ENCODE measurements around the gene PELI2. TPM values are rescaled to one million over a fixed set of nuclear protein-coding genes. Genes with fewer than 3 reads are reported as not detected.

Gene PELI2
- total RNA-seq, 1 donor from 2014 or later, result 44.0 TPM

DNA sequence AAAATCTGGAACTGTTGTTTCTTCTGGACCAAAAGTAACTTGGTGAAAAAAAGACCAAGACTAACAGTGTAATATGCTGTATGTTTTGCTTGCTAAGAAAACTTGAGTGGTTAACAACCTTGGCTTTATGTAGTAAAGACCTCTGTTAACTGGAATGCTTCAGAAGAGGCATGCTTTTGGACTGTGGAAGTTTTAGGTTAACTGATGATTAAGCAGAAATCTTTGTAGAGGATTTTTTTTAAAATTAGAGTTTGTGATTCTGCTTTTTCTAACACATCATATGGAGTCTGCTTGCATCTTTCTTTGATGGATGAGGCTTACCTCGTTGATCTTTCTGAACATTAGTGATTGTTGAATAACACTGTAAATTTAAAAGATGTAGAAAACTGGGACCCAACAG is 17.5 kb downstream of the PELI2 start:
- ATAC-seq (no peak), DNase-seq (ENCODE audit: low spot score) (no peak)
- intact Hi-C loops (cut with DNase I), result loop anchor here (10.0 kb wide), 1 partner anchor 49 kb away; no protein-coding TSS in a partner anchor

DNA sequence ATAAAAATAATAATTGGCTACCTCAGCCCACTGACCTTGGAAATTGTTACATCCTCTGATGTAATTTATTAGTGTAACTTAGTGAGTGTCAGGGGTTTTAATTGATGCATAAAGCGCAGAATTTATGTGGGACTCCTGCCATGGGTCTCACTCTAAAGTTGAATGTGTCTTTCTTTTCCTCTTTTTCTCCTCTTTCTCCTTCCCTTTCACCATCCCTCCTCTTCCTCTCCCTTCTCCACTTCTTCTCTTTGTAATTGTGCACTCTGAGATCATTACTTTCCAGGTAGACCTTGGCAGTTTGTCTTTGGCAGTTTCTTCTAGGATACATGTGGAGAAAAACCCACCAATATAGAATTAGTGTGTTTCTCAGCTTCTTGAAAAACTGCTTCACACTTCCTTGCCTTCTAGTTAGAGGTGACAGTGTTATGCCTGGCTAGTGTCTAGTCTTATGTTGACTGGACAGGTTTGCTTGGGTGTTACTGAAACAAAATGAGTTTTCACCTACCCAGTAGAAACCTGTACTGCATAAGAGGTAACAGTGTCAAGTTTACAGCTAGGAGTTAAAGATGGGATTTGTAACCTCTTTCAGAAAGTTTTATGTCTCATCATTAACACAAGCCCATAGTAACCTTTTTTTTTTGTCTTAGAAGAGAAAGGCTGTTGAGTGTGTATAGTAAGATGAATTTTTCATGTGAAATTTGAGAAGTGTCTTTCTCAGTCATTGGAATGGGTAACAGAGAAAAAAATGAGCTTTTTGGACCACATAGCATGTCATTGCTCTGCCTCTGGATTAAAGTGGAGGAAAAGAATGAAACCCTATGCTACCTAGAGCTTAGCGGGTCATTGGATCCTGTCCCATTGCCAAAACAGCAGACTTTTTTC is 18.6 kb downstream of the PELI2 start:
- DNase-seq (ENCODE audit: low spot score) (no peak), ATAC-seq (no peak)
- intact Hi-C loops (cut with DNase I), result loop anchor here (10.0 kb wide), 1 partner anchor 48 kb away; no protein-coding TSS in a partner anchor

DNA sequence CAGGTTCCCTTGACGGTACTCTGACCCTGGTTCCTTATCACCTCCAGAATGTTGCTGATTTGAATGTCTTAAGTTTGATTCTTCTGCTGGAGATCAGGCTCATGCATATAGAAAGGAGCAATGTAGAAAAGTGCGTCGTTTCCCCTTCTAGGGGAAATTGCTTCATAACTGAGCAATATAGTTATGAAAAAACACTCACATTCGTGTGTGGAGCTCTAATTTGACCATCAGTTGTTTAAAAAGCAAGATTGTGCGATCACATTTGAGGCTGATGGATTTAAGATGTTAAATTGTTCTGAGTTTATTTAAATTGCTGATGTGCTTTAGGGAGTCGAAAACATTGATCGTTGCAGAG is 19.2 kb downstream of the PELI2 start:
- DNase-seq (ENCODE audit: low spot score) (no peak), ATAC-seq (no peak)
- intact Hi-C loops (cut with DNase I), result loop anchor here (10.0 kb wide), 1 partner anchor 47 kb away; no protein-coding TSS in a partner anchor

DNA sequence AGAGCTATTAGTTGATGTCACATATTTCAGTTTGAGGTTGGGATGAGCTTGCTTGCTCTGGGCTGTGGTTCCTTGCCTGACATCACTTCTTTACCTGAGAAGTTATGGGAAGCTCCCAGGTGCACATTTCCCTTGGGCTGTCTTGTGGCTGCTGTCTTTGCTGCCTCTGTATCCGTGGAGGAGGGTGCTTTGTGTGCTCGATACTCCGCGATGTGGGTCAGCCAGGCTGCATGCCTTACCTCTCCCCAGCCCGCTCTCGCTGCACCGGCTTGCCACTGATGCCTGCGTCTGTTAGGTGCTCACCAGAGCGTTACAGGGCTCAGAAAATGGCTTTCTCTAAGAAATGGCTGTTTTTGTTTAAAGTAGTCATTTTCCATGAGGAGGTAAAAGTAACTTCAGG is 19.6 kb downstream of the PELI2 start:
- DNase-seq (ENCODE audit: low spot score) (no peak), ATAC-seq (no peak)
- intact Hi-C loops (cut with DNase I), result loop anchor here (10.0 kb wide), 1 partner anchor 47 kb away; no protein-coding TSS in a partner anchor

DNA sequence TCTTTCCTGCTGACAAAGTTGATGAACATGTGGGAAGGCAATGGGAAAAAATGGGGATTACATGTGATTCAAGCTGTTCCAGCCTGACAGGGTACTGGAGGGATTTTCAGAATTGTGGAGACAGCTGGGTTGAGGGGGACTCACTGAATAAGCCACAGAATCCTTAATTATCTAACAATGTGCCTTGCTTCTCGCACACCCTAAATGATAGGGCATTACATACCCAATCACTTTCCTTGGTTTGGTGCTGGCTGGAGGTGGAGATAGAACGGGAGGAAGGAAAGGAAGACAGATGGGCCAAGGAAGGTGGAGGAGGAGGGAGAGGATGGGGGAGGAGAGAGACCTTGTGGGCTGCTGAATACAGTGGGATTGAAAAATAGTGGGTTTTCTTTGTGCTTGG is 20.7 kb downstream of the PELI2 start:
- intact Hi-C loops (cut with DNase I), result loop anchor here (10.0 kb wide), 1 partner anchor 46 kb away; no protein-coding TSS in a partner anchor
- ATAC-seq, result no peak
- no peak for DNase-seq (ENCODE audit: low spot score)

DNA sequence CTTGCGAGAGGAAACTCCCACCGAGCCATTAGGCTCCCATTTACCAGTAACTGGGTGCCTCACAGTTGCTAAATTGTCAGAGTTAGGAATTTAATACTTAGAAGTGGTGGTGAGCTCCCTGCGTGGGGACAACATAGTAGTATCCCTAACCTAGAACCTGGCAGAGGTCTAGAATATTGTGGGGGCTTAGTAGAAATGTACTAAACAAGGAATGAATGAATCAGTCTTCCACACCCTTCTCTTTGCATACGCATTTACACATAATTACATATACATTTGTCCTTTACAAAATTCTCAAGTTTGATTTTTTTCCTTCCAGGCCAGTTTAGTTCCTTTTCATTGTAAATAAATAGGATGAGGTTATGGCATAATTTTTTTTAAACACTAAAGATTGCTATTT is 24.1 kb downstream of the PELI2 start:
- no peak for ATAC-seq
- intact Hi-C loops (cut with DNase I), result loop anchor here (10.0 kb wide), 1 partner anchor 1132 kb away; no protein-coding TSS in a partner anchor
- no peak for DNase-seq (ENCODE audit: low spot score)

DNA sequence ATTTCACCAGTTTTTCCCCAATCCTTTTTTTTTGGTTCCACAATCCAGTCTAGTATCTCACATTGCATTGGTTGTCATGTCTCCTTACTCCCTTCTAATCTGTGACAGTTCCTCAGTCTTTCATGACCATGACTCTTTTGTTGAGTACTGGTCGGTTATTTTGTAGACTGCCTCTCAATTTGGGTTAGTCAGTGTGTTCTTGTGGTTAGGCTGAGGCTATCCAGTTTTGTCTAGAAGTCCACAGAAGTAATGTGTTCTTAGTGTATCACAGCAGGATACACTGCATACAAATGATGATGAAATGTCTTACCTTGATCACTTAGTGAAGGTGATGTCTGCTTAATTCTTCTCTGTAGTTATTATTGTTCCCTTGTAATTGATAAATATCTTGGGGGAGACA is 24.8 kb downstream of the PELI2 start:
- ATAC-seq (no peak), DNase-seq (ENCODE audit: low spot score) (no peak)
- intact Hi-C loops (cut with DNase I), result loop anchor here (10.0 kb wide), 1 partner anchor 1132 kb away; no protein-coding TSS in a partner anchor

DNA sequence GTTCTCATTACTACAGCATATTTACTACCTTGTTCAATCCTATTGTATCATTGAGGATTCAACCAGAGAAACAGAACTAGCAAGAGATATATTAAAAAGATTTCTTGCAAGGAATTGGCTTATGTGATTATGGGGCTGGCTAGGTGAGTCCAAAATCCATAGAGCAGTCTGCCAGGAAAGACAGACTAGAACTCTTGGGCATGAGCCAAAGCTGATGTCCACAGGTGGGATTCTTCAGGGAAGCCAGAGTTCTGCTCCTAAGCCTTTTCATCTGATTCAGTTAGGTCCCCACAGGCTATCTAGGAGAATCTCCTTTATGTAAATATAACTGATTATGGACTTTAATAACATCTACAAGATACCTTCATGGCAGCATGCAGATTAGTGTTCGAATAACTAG is 26.0 kb downstream of the PELI2 start:
- DNase-seq (ENCODE audit: low spot score) (no peak), ATAC-seq (no peak)
- intact Hi-C loops (cut with DNase I), result loop anchor here (10.0 kb wide), 1 partner anchor 1131 kb away; no protein-coding TSS in a partner anchor

DNA sequence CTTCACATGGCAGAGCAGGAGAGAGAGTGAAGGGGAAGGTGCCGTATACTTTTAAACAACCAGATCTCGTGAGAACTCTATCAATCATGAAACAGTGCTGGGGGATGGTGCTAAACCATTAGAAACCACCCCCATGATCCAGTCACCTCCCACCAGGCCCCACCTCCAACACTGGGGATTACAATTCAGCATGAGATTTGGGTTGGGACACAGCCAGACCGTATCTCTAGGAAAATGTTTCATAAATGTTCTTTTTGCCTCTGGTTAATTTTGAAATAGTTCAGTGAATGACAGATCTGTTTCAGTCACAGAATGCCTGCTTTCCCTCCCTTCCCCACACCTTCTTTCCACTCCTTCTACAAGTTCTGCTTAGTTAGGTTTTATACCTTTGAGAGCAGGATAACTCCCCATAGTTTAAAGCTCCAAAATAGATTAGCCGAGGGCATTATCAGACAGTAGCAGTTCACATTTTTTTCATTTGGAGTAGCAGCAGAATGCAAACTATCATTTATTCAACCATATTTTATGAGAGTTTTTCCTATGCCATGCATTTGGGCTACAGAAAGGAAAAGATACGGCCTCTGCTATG is 27.1 kb downstream of the PELI2 start:
- intact Hi-C loops (cut with DNase I), result loop anchor here (10.0 kb wide), 1 partner anchor 1130 kb away; no protein-coding TSS in a partner anchor
- ATAC-seq, result peak; percentile 46
- DNase-seq (ENCODE audit: low spot score), result no peak

DNA sequence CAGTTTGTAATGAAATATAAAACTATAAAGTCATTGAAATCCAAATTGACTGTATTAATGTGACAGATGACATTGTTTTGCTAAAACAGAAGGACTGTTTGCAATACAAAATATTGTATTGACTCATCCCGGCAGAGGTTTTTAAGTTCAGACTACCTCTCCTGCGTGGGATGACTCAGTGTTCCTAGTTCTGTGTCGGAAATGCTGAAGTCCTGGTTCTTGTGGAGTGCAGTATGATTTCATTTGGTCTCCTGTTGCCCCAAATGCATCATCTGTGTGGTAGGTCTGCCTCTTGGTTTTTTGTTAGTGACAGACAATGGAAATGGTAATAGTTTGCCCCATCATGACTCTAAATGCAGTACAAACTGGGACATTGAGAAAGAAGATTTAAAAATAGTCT is 27.8 kb downstream of the PELI2 start:
- ATAC-seq, result no peak
- intact Hi-C loops (cut with DNase I), result loop anchor here (10.0 kb wide), 1 partner anchor 1129 kb away; no protein-coding TSS in a partner anchor
- no peak for DNase-seq (ENCODE audit: low spot score)

DNA sequence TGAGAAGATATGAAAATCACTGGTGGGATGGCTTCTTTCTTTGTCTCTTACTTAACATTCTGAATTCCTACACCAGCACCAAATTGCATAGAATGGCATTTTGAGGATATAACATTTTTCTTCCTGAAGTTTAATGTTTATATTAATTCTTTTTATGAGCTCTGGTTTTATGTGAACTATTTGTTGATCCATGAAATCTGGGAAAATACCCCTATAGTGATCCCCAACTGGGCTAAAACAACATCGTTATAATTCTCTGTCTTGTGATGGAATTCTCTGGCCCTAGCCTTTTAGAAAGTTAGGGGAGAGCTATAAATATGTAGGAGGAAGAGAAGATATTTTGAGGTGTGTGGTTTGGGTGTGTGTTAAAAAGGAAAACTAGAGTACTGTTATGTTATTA is 29.2 kb downstream of the PELI2 start:
- no peak for DNase-seq (ENCODE audit: low spot score)
- no peak for ATAC-seq
- intact Hi-C loops (cut with DNase I), result loop anchor here (10.0 kb wide), 1 partner anchor 1127 kb away; no protein-coding TSS in a partner anchor

DNA sequence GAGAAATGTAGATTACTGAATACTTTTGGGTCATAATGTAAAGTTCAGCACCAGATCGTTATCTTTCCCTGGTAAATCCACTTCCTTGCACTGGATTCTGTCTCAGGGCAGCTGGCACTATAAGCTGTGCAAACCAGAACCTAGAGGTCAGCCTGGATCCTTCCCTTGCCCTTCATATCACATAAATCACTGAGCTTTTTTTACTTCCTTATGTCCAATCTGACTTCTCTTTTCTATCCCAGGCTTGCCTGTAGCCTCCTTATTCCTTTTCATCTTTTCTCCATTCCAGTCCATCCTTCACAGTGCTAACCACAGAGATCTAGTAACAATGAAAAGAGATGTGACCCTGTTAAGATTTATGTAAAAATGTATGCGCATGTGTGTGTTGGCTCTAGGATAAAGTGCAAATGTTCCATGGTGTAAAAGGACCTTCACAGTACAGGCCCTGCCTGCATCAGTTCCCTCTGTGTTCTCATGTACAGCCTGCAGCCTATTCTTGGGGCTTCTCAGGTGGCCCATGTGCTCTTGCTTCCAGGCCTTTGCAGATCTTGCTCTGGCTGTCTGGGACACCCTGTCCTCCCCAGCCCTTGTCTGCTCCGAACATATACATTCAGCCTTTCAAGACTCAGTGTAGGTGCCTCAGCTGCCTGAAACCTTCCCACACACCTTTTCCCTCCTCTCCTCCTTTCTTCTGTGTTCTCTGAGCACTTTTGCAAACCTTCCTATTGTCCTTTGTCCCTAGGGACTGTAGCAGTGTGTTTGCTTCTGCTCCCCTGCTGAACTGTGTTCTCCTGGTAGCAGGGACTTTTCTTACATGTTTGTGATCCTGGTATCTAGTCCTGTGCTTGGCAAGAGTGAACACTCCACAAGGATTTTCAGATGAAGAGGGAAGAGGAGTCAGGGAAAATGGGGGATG is 30.0 kb downstream of the PELI2 start:
- no peak for DNase-seq (ENCODE audit: low spot score)
- ATAC-seq, result no peak
- intact Hi-C loops (cut with DNase I), result loop anchor here (10.0 kb wide), 1 partner anchor 1127 kb away; no protein-coding TSS in a partner anchor

DNA sequence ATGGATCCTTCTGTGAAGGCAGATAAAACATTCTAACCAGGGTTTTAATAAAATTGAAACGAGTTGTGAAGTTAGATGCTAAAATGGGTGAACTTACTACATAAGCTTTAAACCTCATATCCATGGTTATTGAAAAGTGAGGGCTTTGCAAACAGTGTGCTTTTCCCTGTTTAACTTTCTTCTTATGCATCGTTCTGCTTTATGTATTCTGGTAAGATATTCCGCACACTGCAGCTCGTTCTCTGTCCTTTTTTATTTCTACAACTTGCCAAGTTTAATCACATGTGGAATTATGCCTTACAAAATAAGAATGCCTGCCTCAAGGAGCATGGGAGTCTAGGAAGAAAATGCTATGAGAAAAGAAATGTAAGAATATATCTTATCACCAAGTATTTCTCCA is 30.9 kb downstream of the PELI2 start:
- DNase-seq (ENCODE audit: low spot score), result no peak
- no peak for ATAC-seq
- intact Hi-C loops (cut with DNase I), result loop anchor here (10.0 kb wide), 1 partner anchor 1126 kb away; no protein-coding TSS in a partner anchor

DNA sequence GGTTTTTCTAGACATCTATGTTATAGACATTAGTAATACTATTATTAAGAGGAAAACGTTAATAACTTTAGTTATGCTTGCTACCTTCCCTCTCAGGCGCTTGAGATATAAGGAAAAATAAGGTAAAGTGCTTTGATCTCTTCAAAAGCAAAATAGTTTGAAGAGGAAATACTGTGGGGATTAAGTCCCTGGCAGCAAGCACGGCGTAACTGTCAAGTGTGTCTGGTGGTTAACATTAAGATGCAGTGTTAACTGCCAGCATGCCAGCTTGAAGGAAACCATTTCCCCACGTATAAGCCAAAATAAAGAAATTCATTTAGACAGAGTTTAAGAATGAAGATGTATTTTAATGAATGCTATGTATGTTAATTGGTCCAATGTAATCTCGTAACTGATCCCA is 31.8 kb downstream of the PELI2 start:
- intact Hi-C loops (cut with DNase I), result loop anchor here (10.0 kb wide), 1 partner anchor 1125 kb away; no protein-coding TSS in a partner anchor
- no peak for DNase-seq (ENCODE audit: low spot score)

DNA sequence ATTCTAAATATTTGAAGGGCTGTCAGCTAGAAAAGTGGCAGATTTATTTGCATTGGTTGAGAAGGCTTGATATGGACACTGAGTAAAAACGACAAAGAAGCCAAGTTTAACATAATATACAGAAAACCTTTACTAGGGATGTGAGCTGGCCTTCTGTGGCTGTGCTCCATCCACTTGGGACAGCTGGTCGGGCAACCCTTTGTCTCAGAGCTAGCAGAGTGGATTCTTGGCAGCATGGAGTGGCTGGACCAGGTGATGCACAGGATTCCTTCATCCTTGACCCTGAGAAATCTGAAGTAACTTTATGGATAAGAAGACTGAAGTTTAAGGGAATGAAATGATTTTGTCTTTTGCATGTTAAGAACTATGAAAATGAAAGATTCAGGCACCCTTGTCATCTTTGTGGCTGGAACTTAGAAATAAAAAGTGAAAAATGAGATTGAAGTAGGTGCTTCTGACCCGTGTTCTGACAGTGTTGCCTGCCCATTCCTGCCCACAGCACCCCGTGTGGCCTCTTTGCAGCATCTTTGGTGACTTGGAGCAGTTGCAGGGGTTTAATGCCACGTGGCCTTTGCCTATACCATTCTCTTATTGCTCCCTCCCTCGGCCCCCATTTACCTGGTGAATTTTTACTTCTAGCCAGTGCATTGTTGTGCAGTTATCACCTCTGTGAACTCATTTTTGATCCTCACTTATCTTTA is 32.6 kb downstream of the PELI2 start:
- DNase-seq (ENCODE audit: low spot score) (no peak), ATAC-seq (no peak)
- intact Hi-C loops (cut with DNase I), result no loop called here

More for the DNA sequence above, 31.8 kb downstream of the PELI2 start:
- ATAC-seq, result no peak

DNA sequence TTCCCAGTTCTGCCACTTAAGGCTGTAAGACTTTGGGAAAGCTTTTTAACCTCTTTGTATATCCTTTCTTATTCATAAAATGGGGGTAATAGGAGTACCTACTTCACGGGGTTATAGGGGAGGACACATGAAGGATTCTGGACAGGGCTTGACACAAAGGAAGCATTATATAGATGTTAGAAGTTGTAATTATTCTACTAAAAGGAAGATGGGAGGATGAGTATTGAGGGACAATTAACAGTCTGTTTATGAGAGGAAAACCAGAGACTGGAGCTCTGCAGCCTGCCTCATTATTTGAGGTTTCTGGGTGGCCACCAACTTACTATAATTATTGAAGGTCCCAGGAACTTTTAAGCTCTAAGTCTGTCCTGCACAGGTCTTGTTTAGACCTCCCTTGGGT is 34.0 kb downstream of the PELI2 start:
- intact Hi-C loops (cut with DNase I), result no loop called here
- ATAC-seq, result no peak
- DNase-seq (ENCODE audit: low spot score), result no peak

DNA sequence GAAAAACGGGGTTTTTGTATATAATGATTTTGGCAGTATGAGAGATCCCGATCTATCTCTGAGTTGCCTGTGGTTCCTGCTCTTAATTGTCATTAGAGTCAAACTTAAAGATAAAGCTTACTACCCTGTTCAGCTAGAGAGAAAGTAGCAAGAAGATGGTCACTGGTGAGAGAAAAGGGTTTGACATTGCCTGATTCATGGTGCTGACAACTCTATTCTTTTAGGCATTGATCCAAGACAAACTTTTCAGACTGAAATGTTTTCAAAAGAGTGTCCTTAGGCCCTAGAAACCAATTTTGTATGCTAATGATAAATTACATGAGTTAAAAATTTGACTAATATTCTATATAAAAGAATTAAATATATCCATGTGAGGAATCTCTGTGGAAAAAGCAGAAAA is 35.1 kb downstream of the PELI2 start:
- intact Hi-C loops (cut with DNase I), result no loop called here
- DNase-seq (ENCODE audit: low spot score) (no peak), ATAC-seq (no peak)

DNA sequence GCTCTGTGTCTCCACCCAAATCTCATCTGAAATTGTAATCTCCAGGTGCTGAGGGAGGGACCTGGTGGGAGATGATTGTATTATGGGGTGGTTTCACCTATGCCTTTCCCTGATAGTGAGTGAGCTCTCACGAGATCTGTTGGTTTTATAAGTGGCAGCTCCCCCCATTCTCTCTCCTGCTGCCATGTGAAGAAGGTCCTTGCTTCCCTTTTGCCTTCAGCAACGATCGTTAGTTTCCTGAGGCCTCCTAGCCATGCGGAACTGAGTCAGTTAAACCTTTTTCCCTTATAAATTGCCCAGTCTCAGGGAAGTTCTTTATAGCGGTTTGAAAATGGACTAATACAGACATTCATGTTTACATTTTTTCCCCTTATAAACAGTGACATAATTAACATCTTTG is 36.1 kb downstream of the PELI2 start:
- no peak for DNase-seq (ENCODE audit: low spot score)
- intact Hi-C loops (cut with DNase I), result no loop called here
- no peak for ATAC-seq

Data from sciatic nerve (tissue), 2 donors.